ENCODE results near the gene DYRK2. TPM values are rescaled to one million over a fixed set of nuclear protein-coding genes. Genes with fewer than 3 reads are reported as not detected.

Gene DYRK2
- total RNA-seq, 3 donors from 2014 or later: 12.4 to 19.2 (median 17.7) TPM

- H3K27ac ChIP-seq: peak overlapping the region; percentile 89 to 96
- peak; percentile 29 to 65 (median 38) for TF ChIP-seq CTCF (IDR thresholded peaks at IDR 0.05)
- TF ChIP-seq POLR2A (IDR thresholded peaks at IDR 0.05): no peak
- TF ChIP-seq POLR2AphosphoS5 (IDR thresholded peaks at IDR 0.05): peak in 1 of 3 donors; percentile 50
- H3K4me3 ChIP-seq: peak overlapping the region; percentile 95 to 99 (median 98)
- no peaks in the 10 kb centered on the region for H3K36me3 ChIP-seq
- intact Hi-C loops (cut with DNase I; ENCODE audit: low total_unique reads): no loop called here
- no peaks in the 10 kb centered on the region for H3K27me3 ChIP-seq
- no peaks in the 10 kb centered on the region for H3K9me3 ChIP-seq
- DNase-seq (ENCODE audit: low spot score in 2 of 2): peak; percentile 78 to 80
- H3K4me1 ChIP-seq: peaks cover 0 to 9% of the 10 kb centered on the region in 2 donors
Measured at GRCh38 chr12:67647799-67648520, 585 bp upstream of the DYRK2 start.

GRCh38 chr12:67649261-67649569 is 670 bp downstream of the DYRK2 start:
- intact Hi-C loops (cut with DNase I; ENCODE audit: low total_unique reads): no loop called here
- Histone ChIP-seq H3K27me3 (no peaks in the 10 kb centered on the region), H3K4me1 (peaks cover 0 to 9% of the 10 kb centered on the region in 2 donors), H3K36me3 (no peaks in the 10 kb centered on the region), H3K27ac (peak overlapping the region; percentile 89 to 96), H3K9me3 (no peaks in the 10 kb centered on the region), H3K4me3 (peak overlapping the region; percentile 95 to 99 (median 98))
- DNase-seq (ENCODE audit: low spot score in 2 of 2): no peak
- TF ChIP-seq POLR2AphosphoS5 (IDR thresholded peaks at IDR 0.05) (no peak), POLR2A (IDR thresholded peaks at IDR 0.05) (no peak), CTCF (IDR thresholded peaks at IDR 0.05) (no peak)

GRCh38 chr12:67649570-67650387 is 1.2 kb downstream of the DYRK2 start:
- peaks cover 0 to 9% of the 10 kb centered on the region in 2 donors for H3K4me1 ChIP-seq
- no peaks in the 10 kb centered on the region for H3K27me3 ChIP-seq
- intact Hi-C loops (cut with DNase I; ENCODE audit: low total_unique reads): no loop called here
- no peaks in the 10 kb centered on the region for H3K9me3 ChIP-seq
- peak overlapping the region; percentile 95 to 99 (median 98) for H3K4me3 ChIP-seq
- no peak for TF ChIP-seq CTCF (IDR thresholded peaks at IDR 0.05)
- no peak for TF ChIP-seq POLR2A (IDR thresholded peaks at IDR 0.05)
- H3K27ac ChIP-seq: peak overlapping the region; percentile 89 to 96
- no peaks in the 10 kb centered on the region for H3K36me3 ChIP-seq
- DNase-seq (ENCODE audit: low spot score in 2 of 2): peak in 1 of 2 donors; percentile 53

GRCh38 chr12:67650388-67651131 is 2.0 kb downstream of the DYRK2 start:
- Histone ChIP-seq H3K27ac (peak overlapping the region; percentile 89 to 96), H3K9me3 (no peaks in the 10 kb centered on the region), H3K27me3 (no peaks in the 10 kb centered on the region), H3K4me3 (peak overlapping the region; percentile 95 to 99 (median 98)), H3K4me1 (peaks cover 0 to 9% of the 10 kb centered on the region in 2 donors), H3K36me3 (no peaks in the 10 kb centered on the region)
- no peak for DNase-seq (ENCODE audit: low spot score in 2 of 2)
- intact Hi-C loops (cut with DNase I; ENCODE audit: low total_unique reads): no loop called here
- no peak for TF ChIP-seq CTCF (IDR thresholded peaks at IDR 0.05)
- TF ChIP-seq POLR2A (IDR thresholded peaks at IDR 0.05): no peak
- TF ChIP-seq POLR2AphosphoS5 (IDR thresholded peaks at IDR 0.05): no peak

Data from breast epithelium (tissue), 4 donors.